Neural cell (in vitro differentiated cells): ENCODE measurements around the gene SYTL5. TPM values are rescaled to one million over a fixed set of nuclear protein-coding genes. Genes with fewer than 3 reads are reported as not detected.
A peak's percentile ranks its signal among the peaks of the same experiment; 100 is the strongest.

Experiments
- H2AFZ ChIP-seq: fragments of 200-600, 300-800 bp; sonication (generic), shearing (Covaris generic); 2 replicates; pipeline ENCODE4 v1.6.0; 2014; ENCODE audit warnings: low read depth, mild to moderate bottlenecking, antibody characterized with exemption, low read length, moderate library complexity
- H3F3A ChIP-seq: fragments of 200-600 bp; shearing (Covaris generic); 2 replicates; pipeline ENCODE4 v1.6.1; 2016; ENCODE audit warnings: mild to moderate bottlenecking, moderate library complexity, mixed read lengths, antibody characterized with exemption, low read length; ENCODE audit not compliant: insufficient read depth, poor library complexity, severe bottlenecking
- H3K27ac ChIP-seq: fragments of 200-600, 300-800 bp; sonication (generic), shearing (Covaris generic); 2 replicates; pipeline ENCODE4 v1.5.1; 2014; ENCODE audit warnings: mild to moderate bottlenecking, low read length, moderate library complexity
- H3K27me3 ChIP-seq: fragments of 300-800, 200-600 bp; sonication (generic), shearing (Covaris generic); 2 replicates; pipeline ENCODE4 v1.6.0; 2014; ENCODE audit warnings: mild to moderate bottlenecking, low read depth, low read length, moderate library complexity; ENCODE audit not compliant: insufficient read depth
- H3K36me3 ChIP-seq: fragments of 300-800, 200-600 bp; sonication (generic), shearing (Covaris generic); 2 replicates; pipeline ENCODE4 v1.5.1; 2014; ENCODE audit warnings: mild to moderate bottlenecking, antibody characterized with exemption, low read length, moderate library complexity; ENCODE audit not compliant: insufficient read depth
- H3K4me2 ChIP-seq: fragments of 300-800, 200-600 bp; sonication (generic), shearing (Covaris generic); 2 replicates; pipeline ENCODE4 v1.6.0; 2014; ENCODE audit warnings: mild to moderate bottlenecking, low read length
- H3K4me3 ChIP-seq: fragments of 300-800, 200-600 bp; sonication (generic), shearing (Covaris generic); 2 replicates; pipeline ENCODE4 v1.5.1; 2014; ENCODE audit warnings: mild to moderate bottlenecking, low read length, moderate library complexity
- H3K79me2 ChIP-seq: fragments of 200-600 bp; shearing (Covaris generic); replicated peaks from 2 replicates; pipeline ENCODE4 v1.6.0; 2014; ENCODE audit warnings: mild to moderate bottlenecking, low read length, moderate library complexity; ENCODE audit not compliant: insufficient read depth
- H3K9ac ChIP-seq: fragments of 300-800, 200-600 bp; sonication (generic), shearing (Covaris generic); 2 replicates; pipeline ENCODE4 v1.6.1; 2016; ENCODE audit warnings: mild to moderate bottlenecking, low read length, mixed read lengths
- H3K9me2 ChIP-seq: fragments of 200-600 bp; shearing (Covaris generic); 2 replicates; pipeline ENCODE4 v1.6.1; 2016; ENCODE audit warnings: mild to moderate bottlenecking, low read length, mixed read lengths; ENCODE audit not compliant: insufficient read depth
- H3K9me3 ChIP-seq: fragments of 200-600, 300-800 bp; sonication (generic), shearing (Covaris generic); 2 replicates; pipeline ENCODE4 v1.6.1; 2016; ENCODE audit warnings: mild to moderate bottlenecking, mixed run types, low read length, moderate library complexity, mixed read lengths
- H4K20me1 ChIP-seq: fragments of 200-600 bp; shearing (Covaris generic); 2 replicates; pipeline ENCODE4 v1.6.1; 2016; ENCODE audit warnings: mild to moderate bottlenecking, mixed run types; ENCODE audit not compliant: insufficient read depth
- EP300 ChIP-seq: fragments of 450-650 bp; conservative IDR thresholded peaks from 2 replicates; pipeline ENCODE4 v1.6.1; 2014; ENCODE audit warnings: antibody characterized with exemption, mild to moderate bottlenecking, moderate library complexity; ENCODE audit not compliant: poor library complexity, severe bottlenecking
- EZH2 ChIP-seq: fragments of 200-600, 300-800 bp; shearing (Covaris generic), sonication (generic); IDR thresholded peaks from 2 replicates; pipeline ENCODE4 v1.6.1; 2014; ENCODE audit warnings: antibody characterized with exemption, low read length, borderline replicate concordance, mild to moderate bottlenecking; ENCODE audit not compliant: insufficient read depth, poor library complexity, severe bottlenecking
- MXI1 ChIP-seq: fragments of 450-650 bp; conservative IDR thresholded peaks from 2 replicates; pipeline ENCODE4 v1.6.1; 2014; ENCODE audit warnings: antibody characterized with exemption, mild to moderate bottlenecking; ENCODE audit not compliant: poor library complexity, severe bottlenecking
- POLR2AphosphoS5 ChIP-seq: IDR thresholded peaks from 2 replicates; pipeline ENCODE4 v1.6.1; 2012
- RAD21 ChIP-seq: fragments of 450-650 bp; conservative IDR thresholded peaks from 2 replicates; pipeline ENCODE4 v1.6.1; 2014; ENCODE audit warnings: antibody characterized with exemption, mild to moderate bottlenecking, moderate library complexity
- SMC3 ChIP-seq: fragments of 450-650 bp; conservative IDR thresholded peaks from 2 replicates; pipeline ENCODE4 v1.6.1; 2014; ENCODE audit warnings: antibody characterized with exemption, mild to moderate bottlenecking, moderate library complexity; ENCODE audit not compliant: poor library complexity
- TAF1 ChIP-seq: IDR thresholded peaks from 2 replicates; pipeline ENCODE4 v1.6.1; 2012; ENCODE audit warnings: low read depth
- polyA plus RNA-seq: library from polyadenylated mRNA; depleted of rRNA; stranded (reverse); fragments of >200 nt; gene quantifications from 2 replicates; pipeline ENCODE4 v1.2.3, GENCODE V29; 2014
- TF ChIP-seq, protein P1 (sequence below): fragments of 450-650 bp; IDR thresholded peaks from 2 replicates; pipeline ENCODE4 v1.5.1; 2014; ENCODE audit warnings: antibody characterized with exemption, mild to moderate bottlenecking, moderate library complexity; ENCODE audit not compliant: poor library complexity, severe bottlenecking
- TF ChIP-seq, protein P2 (sequence below): IDR thresholded peaks from 2 replicates; pipeline ENCODE4 v1.6.1; 2012; ENCODE audit warnings: borderline replicate concordance

Gene SYTL5
- polyA plus RNA-seq, 1 donor from 2014 or later, result 1.0 TPM

DNA sequence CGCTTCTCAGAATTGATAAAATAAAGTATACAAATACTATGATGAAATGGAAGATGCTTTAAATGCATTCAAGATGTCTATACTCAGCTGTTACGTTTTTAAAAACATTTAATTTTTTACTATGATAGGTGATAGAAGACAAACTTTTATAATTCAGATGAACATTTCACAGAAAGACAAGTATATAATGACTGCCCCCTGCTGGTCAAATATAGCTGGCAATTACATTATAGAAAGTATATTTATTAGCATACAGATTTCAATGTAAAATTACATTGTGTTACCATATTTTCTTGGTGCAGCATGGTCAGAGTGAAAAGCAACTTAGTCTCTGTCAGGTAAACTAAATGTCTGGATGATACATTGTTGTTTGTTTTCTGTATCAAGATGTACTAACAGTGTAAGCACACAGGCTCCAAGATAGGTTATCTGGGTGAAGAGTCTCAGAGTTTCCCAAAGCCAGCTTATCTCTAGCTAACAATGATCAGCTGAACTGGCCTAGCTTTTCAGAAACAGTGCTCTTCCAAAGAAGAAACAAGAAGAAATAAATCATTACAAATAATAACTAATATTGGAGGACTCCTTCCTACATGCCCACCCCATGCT is 160.2 kb downstream of the SYTL5 start:
- Histone ChIP-seq H3K27ac (no peak overlapping the region), H3K36me3 (no peaks in the 10 kb centered on the region), H3K27me3 (no peaks in the 10 kb centered on the region), H3K4me2 (no peak overlapping the region), H3K9me3 (no peaks in the 10 kb centered on the region), H3K4me3 (no peak overlapping the region), H3F3A (no peaks in the 10 kb centered on the region), H4K20me1 (no peaks in the 10 kb centered on the region), H3K79me2 (no peaks in the 10 kb centered on the region), H2AFZ (no peak overlapping the region), H3K9ac (no peak overlapping the region), H3K9me2 (no peaks in the 10 kb centered on the region)
- TF ChIP-seq, protein P1, sequence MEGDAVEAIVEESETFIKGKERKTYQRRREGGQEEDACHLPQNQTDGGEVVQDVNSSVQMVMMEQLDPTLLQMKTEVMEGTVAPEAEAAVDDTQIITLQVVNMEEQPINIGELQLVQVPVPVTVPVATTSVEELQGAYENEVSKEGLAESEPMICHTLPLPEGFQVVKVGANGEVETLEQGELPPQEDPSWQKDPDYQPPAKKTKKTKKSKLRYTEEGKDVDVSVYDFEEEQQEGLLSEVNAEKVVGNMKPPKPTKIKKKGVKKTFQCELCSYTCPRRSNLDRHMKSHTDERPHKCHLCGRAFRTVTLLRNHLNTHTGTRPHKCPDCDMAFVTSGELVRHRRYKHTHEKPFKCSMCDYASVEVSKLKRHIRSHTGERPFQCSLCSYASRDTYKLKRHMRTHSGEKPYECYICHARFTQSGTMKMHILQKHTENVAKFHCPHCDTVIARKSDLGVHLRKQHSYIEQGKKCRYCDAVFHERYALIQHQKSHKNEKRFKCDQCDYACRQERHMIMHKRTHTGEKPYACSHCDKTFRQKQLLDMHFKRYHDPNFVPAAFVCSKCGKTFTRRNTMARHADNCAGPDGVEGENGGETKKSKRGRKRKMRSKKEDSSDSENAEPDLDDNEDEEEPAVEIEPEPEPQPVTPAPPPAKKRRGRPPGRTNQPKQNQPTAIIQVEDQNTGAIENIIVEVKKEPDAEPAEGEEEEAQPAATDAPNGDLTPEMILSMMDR, result peak; percentile 70
- peak; percentile 72 for TF ChIP-seq RAD21
- TF ChIP-seq EZH2, result no peak
- TF ChIP-seq, protein P2, sequence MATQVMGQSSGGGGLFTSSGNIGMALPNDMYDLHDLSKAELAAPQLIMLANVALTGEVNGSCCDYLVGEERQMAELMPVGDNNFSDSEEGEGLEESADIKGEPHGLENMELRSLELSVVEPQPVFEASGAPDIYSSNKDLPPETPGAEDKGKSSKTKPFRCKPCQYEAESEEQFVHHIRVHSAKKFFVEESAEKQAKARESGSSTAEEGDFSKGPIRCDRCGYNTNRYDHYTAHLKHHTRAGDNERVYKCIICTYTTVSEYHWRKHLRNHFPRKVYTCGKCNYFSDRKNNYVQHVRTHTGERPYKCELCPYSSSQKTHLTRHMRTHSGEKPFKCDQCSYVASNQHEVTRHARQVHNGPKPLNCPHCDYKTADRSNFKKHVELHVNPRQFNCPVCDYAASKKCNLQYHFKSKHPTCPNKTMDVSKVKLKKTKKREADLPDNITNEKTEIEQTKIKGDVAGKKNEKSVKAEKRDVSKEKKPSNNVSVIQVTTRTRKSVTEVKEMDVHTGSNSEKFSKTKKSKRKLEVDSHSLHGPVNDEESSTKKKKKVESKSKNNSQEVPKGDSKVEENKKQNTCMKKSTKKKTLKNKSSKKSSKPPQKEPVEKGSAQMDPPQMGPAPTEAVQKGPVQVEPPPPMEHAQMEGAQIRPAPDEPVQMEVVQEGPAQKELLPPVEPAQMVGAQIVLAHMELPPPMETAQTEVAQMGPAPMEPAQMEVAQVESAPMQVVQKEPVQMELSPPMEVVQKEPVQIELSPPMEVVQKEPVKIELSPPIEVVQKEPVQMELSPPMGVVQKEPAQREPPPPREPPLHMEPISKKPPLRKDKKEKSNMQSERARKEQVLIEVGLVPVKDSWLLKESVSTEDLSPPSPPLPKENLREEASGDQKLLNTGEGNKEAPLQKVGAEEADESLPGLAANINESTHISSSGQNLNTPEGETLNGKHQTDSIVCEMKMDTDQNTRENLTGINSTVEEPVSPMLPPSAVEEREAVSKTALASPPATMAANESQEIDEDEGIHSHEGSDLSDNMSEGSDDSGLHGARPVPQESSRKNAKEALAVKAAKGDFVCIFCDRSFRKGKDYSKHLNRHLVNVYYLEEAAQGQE, result no peak
- peak; percentile 81 for TF ChIP-seq SMC3
- TF ChIP-seq MXI1, result no peak
- no peak for TF ChIP-seq POLR2AphosphoS5
- TF ChIP-seq EP300, result no peak
- no peak for TF ChIP-seq TAF1

DNA sequence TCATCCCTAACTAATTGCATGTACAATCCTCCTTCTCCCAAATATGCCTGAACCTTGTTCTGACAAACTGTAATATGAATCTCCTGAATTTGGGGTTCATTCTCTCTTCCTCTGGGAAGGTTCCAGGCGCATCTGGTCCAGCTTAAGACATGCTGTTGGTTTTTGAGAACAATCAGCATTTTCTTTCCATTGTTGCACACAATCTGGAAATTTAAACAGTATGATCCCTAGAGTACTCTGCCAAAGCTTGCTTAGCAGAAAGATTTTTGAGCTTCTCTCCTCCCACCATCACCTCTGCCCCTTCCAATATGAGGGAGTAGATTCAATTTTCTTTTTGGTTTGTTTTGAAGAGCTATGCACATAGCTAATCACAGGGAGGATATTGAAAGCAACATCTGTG is 164.2 kb downstream of the SYTL5 start:
- H3K79me2 ChIP-seq, result no peaks in the 10 kb centered on the region
- H3K27me3 ChIP-seq, result no peaks in the 10 kb centered on the region
- H3F3A ChIP-seq, result no peaks in the 10 kb centered on the region
- no peaks in the 10 kb centered on the region for H3K36me3 ChIP-seq
- H3K27ac ChIP-seq, result no peak overlapping the region
- no peak overlapping the region for H3K9ac ChIP-seq
- H4K20me1 ChIP-seq, result no peaks in the 10 kb centered on the region
- H3K4me3 ChIP-seq, result no peak overlapping the region
- no peaks in the 10 kb centered on the region for H3K9me2 ChIP-seq
- TF ChIP-seq EZH2 (no peak), POLR2AphosphoS5 (no peak), EP300 (no peak), MXI1 (no peak), TAF1 (no peak), RAD21 (no peak), SMC3 (no peak)
- TF ChIP-seq, protein P1, result no peak
- TF ChIP-seq, protein P2, result no peak
- H3K9me3 ChIP-seq, result no peaks in the 10 kb centered on the region
- no peak overlapping the region for H2AFZ ChIP-seq
- no peak overlapping the region for H3K4me2 ChIP-seq
